Cardiac fibroblast (primary cell): ENCODE data around the gene ELP4.

ENCODE experiments used
- DNase-seq, 2 donors: peaks; one replicate each; pipeline versions ENCODE4 v3.0.0 to v3.0.0-alpha.2; 2010; ENCODE audit warnings: low read depth in 2 of 2
- H3K4me3 ChIP-seq, 2 donors: replicated peaks in 1 of 2; 1 replicate in 1 of 2; 2 replicates in 1 of 2; pipeline ENCODE4 v1.5.1; 2011; ENCODE audit warnings: low read depth in 2 of 2, low read length in 2 of 2, mild to moderate bottlenecking in 2 of 2, moderate library complexity in 1 of 2
- TF ChIP-seq, protein P1 (sequence below): IDR thresholded peaks from one replicate; pipeline ENCODE4 v1.5.1; 2011; ENCODE audit warnings: low read depth, mild to moderate bottlenecking, low read length, inconsistent platforms

ELP4 gene

DNA sequence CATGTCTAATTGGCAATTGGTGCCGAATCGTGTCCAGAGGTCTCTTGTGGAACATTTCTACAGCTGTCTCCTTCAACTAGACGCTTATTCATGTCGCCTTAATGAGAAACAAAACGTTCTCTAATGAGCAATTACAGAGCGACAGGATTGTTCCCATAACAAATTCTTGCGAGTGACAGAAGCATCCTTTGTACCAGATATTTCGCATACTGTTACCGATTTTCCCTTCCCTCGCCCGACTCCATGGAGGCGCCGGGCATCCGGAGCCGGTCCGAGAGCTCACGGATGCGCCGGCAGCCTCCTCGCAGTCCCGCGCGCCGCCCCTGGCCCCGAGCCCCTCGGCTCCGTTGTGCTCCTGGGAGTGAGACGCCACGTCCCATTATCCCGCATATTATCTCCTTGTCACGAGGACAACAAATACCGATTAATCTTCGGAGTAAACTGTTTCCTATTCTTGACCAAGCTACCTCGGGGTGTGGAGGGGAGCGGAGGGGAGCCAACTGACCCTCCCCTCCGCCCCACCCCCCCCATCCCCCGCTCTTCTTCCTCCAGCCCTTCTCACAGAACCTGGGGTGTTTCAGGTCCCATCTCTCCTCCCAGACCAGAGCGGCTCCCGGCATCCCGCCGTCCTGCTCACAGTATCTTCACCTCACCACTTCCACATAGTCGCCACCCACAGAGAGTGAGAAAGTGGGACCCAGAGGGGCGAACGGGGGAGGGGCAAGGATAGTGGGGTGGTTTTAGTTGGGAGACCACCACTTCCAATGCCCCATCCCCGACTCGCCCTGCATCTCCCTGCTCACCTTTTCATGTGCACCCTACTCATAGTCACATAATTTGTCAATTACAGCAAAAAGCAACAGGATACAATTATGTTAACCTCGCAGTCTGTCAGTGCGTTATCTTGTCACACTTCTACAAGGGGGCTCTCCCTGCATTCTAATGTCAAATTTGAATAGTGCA is 290.1 kb downstream of the ELP4 start:
- TF ChIP-seq, protein P1, sequence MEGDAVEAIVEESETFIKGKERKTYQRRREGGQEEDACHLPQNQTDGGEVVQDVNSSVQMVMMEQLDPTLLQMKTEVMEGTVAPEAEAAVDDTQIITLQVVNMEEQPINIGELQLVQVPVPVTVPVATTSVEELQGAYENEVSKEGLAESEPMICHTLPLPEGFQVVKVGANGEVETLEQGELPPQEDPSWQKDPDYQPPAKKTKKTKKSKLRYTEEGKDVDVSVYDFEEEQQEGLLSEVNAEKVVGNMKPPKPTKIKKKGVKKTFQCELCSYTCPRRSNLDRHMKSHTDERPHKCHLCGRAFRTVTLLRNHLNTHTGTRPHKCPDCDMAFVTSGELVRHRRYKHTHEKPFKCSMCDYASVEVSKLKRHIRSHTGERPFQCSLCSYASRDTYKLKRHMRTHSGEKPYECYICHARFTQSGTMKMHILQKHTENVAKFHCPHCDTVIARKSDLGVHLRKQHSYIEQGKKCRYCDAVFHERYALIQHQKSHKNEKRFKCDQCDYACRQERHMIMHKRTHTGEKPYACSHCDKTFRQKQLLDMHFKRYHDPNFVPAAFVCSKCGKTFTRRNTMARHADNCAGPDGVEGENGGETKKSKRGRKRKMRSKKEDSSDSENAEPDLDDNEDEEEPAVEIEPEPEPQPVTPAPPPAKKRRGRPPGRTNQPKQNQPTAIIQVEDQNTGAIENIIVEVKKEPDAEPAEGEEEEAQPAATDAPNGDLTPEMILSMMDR, result no peak
- no peak overlapping the region for H3K4me3 ChIP-seq
- no peak for DNase-seq

DNA sequence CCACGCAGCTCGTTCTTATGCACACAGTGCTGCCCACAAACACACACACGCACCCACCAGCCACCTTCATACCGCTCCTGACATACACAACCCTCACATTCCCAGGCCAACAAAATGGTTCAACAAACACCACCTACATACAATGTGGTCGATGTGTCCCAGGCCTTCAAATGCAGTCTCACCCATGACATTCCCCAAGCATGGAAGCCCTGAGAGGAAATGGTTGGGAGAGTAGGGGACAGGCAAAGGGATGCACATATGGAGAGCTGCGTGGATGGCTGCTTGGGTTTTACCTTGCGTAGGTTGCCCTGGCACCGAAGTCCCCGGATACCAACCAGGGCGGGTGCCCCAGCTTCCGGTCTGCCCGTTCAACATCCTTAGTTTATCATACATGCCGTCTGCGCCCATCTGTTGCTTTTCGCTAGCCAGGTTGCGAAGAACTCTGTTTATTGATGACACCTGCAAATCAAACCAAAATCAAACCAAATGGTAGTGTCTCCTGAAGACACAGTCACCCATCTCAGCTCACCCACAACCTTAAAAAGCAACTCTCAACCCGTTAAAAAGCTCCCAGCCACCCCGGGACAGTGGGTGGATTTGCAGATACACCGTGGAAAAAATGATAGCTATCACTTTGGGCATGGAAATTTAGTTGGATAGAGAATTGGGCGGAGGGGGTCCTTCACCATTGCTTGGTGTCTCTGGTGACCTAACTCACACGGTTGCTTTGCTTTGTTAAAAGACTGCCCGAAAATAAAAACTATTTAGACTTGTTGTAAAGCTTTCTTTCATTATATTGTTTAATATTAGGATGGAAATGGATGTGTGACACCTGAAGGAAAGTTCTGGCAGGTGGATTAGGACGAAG is 291.1 kb downstream of the ELP4 start:
- DNase-seq, result no peak
- H3K4me3 ChIP-seq, result no peak overlapping the region

DNA sequence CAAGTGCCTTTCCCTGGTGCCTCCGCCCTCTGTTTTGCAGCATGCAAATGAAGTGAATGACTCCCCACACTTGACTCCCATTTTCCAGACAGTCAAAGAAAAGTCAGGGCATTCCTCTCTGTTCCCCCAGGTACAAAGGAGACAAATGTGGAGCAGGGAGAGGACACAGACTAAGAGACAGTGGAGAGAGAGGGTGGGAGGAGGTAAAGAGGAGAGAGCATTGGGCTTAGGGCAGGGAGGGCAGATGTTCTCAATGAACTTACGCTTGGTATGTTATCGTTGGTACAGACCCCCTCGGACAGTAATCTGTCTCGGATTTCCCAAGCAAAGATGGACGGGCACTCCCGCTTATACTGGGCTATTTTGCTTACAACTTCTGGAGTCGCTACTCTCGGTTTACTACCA is 291.7 kb downstream of the ELP4 start:
- TF ChIP-seq, protein P1, result no peak
- no peak overlapping the region for H3K4me3 ChIP-seq
- DNase-seq, result no peak

More for the DNA sequence above, 291.1 kb downstream of the ELP4 start:
- TF ChIP-seq, protein P1, result no peak

GRCh38 chr11:31802000-31802551 is 292.5 kb downstream of the ELP4 start:
- DNase-seq, result no peak
- no peak overlapping the region for H3K4me3 ChIP-seq
- TF ChIP-seq, protein P1, result no peak

GRCh38 chr11:31802609-31802989 is 293.0 kb downstream of the ELP4 start:
- TF ChIP-seq, protein P1, result no peak
- H3K4me3 ChIP-seq, result no peak overlapping the region
- DNase-seq, result no peak

DNA sequence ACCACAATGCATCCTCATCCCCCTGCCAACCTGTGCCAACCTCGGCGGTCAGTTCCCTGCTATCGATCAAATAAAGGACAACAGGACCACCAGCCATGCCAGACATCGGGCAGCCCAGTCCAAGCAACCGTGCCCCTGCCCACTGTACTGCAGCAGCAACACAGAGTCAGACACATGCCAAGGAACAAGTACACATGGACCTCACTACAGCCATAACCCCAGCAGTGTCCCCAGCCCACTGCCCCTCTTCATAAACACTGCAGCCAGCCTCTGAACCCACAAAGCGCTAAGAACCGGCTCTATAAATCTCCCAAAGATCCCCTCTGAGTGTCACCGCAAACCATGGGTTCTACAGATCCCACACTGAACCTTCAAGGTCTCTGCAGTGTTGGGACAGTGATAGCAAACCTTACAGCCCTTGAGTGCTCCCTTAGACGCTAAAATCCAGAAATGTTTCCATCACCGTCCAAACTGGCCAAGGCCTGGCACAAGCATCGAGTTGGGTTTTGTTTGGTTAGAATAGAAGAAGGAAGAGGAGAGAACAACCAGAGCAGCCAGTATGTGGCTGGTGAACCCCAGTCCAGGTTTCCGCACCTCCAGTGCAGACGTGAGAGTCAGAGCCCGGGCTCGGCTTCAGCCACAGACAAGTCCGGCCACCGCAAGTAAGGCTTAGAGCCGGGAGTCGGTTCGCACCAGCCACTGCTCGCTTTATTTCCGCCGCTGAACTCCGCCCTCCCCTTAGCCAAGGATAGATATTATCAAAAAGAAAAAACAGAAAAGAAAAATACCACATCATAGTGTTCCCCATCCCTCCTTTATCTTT is 293.6 kb downstream of the ELP4 start:
- TF ChIP-seq, protein P1, result no peak
- no peak for DNase-seq
- H3K4me3 ChIP-seq, result no peak overlapping the region
